PC-3 (cell line): ENCODE measurements around the gene MAD1L1.

Source experiments
- EZH2 ChIP-seq: fragments of 300-600 bp; sonication (generic); IDR thresholded peaks from one replicate; pipeline ENCODE4 v1.6.1; 2017; ENCODE audit warnings: antibody characterized with exemption, mild to moderate bottlenecking, low read length; ENCODE audit not compliant: unreplicated experiment
- TF ChIP-seq, protein P1 (sequence below): fragments of 300-600 bp; sonication (generic); conservative IDR thresholded peaks from 2 replicates; pipeline ENCODE4 v1.5.1; 2017; ENCODE audit warnings: antibody characterized with exemption, low read depth, mild to moderate bottlenecking, low read length

DNA sequence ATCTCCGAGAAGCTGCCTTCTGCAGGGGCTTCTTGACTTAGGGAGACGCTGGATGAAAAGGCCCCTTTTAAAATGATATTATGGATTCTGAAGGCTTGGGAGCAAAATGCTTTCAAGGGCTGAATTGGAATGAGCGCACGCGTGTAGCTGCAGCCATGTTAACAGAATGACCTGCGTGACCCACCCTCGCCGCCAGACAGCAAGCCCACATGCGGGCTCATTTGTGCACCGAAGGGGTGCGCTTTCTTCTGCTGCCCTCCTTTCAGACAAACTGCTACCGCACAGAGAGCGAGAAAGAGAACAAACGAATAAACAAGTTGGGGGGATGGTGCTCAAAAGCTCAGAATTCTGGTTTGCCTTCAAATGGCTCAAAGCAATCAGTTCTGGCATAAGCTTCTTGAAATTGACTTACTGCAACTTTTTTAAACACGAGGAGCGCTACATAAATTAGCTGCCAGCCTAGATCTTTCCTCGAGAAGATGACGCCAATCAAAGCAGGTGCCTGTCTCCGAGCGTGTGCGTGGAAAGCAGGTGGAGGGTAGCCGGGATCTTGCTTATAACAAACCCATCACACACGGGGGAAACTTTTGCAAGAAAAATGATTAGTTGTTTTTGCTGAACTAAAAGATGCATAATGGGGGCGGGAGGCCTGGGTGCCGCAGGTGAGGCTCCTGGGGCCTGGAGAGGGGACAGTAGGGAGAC lies 268.4 kb downstream of the MAD1L1 start:
- TF ChIP-seq, protein P1, sequence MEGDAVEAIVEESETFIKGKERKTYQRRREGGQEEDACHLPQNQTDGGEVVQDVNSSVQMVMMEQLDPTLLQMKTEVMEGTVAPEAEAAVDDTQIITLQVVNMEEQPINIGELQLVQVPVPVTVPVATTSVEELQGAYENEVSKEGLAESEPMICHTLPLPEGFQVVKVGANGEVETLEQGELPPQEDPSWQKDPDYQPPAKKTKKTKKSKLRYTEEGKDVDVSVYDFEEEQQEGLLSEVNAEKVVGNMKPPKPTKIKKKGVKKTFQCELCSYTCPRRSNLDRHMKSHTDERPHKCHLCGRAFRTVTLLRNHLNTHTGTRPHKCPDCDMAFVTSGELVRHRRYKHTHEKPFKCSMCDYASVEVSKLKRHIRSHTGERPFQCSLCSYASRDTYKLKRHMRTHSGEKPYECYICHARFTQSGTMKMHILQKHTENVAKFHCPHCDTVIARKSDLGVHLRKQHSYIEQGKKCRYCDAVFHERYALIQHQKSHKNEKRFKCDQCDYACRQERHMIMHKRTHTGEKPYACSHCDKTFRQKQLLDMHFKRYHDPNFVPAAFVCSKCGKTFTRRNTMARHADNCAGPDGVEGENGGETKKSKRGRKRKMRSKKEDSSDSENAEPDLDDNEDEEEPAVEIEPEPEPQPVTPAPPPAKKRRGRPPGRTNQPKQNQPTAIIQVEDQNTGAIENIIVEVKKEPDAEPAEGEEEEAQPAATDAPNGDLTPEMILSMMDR, result no peak
- TF ChIP-seq EZH2, result no peak
